B cell (primary cell): ENCODE data around the gene NPBWR2.

Experiments
- EZH2 ChIP-seq: IDR thresholded peaks from 2 replicates; pipeline ENCODE4 v1.6.1; 2012; ENCODE audit warnings: borderline replicate concordance, low read depth, mild to moderate bottlenecking, moderate library complexity, low read length; ENCODE audit not compliant: insufficient read depth, poor library complexity, severe bottlenecking
- TF ChIP-seq, protein P1 (sequence below): fragments of 200-600 bp; IDR thresholded peaks from one replicate; pipeline ENCODE4 v1.8.0; 2022; ENCODE audit warnings: antibody characterized with exemption, mild to moderate bottlenecking

DNA sequence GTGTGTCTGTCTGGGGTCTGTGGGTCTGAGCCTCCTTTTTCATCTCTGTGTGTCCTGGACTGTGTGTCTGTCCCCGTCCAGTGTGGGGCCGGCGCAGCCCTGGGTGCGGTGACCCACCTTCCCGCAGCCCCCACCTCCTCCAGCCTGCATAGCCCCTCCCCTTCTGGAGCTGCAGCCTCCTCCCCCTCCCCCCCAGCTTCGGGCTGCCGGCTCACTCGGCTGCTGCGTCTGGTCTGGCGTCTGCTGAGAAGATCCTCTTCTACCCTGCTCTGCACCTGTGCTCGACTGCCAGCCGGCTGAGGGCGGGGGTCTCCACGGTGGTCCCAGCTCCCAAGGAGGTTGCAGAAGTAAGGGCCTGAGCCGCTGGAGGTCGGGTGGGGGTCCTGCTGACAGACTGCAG, 15.6 kb downstream of the NPBWR2 start:
- TF ChIP-seq, protein P1, sequence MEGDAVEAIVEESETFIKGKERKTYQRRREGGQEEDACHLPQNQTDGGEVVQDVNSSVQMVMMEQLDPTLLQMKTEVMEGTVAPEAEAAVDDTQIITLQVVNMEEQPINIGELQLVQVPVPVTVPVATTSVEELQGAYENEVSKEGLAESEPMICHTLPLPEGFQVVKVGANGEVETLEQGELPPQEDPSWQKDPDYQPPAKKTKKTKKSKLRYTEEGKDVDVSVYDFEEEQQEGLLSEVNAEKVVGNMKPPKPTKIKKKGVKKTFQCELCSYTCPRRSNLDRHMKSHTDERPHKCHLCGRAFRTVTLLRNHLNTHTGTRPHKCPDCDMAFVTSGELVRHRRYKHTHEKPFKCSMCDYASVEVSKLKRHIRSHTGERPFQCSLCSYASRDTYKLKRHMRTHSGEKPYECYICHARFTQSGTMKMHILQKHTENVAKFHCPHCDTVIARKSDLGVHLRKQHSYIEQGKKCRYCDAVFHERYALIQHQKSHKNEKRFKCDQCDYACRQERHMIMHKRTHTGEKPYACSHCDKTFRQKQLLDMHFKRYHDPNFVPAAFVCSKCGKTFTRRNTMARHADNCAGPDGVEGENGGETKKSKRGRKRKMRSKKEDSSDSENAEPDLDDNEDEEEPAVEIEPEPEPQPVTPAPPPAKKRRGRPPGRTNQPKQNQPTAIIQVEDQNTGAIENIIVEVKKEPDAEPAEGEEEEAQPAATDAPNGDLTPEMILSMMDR = no peak
- TF ChIP-seq EZH2 = no peak
